Keratinocyte (primary cell): ENCODE data around the gene SIDT2.

ENCODE experiments used
- EZH2 ChIP-seq: IDR thresholded peaks from one replicate; pipeline ENCODE4 v1.6.1; 2012; ENCODE audit warnings: inconsistent platforms, mild to moderate bottlenecking, low read length, moderate library complexity
- TF ChIP-seq, protein P1 (sequence below), 3 experiments: IDR thresholded peaks in 1 of 3; conservative IDR thresholded peaks in 1 of 3; optimal IDR thresholded peaks in 1 of 3; 2 replicates in 2 of 3; 3 replicates in 1 of 3; pipeline versions ENCODE3 to v1.5.1; 2011; ENCODE audit warnings: low read length in 3 of 3, mild to moderate bottlenecking in 3 of 3, moderate library complexity in 2 of 3, control low read depth in 1 of 3, inconsistent platforms in 1 of 3; ENCODE audit not compliant: insufficient read depth in 2 of 3; ENCODE audit errors: extremely low read depth in 1 of 3

- TF ChIP-seq, protein P1, sequence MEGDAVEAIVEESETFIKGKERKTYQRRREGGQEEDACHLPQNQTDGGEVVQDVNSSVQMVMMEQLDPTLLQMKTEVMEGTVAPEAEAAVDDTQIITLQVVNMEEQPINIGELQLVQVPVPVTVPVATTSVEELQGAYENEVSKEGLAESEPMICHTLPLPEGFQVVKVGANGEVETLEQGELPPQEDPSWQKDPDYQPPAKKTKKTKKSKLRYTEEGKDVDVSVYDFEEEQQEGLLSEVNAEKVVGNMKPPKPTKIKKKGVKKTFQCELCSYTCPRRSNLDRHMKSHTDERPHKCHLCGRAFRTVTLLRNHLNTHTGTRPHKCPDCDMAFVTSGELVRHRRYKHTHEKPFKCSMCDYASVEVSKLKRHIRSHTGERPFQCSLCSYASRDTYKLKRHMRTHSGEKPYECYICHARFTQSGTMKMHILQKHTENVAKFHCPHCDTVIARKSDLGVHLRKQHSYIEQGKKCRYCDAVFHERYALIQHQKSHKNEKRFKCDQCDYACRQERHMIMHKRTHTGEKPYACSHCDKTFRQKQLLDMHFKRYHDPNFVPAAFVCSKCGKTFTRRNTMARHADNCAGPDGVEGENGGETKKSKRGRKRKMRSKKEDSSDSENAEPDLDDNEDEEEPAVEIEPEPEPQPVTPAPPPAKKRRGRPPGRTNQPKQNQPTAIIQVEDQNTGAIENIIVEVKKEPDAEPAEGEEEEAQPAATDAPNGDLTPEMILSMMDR (optimal IDR thresholded peaks at IDR 0.05 in 1 of 3, IDR thresholded peaks at IDR 0.05 in 1 of 3, conservative IDR thresholded peaks at IDR 0.05 in 1 of 3; ENCODE audit: extremely low read depth in 1 of 3, insufficient read depth in 2 of 3, low read length in 3 of 3), result no peak
- no peak for TF ChIP-seq EZH2
Observed at GRCh38 chr11:117178210-117179034, at the start of gene SIDT2.
